Measurements from ENCODE around the gene LRRC31.

DNA sequence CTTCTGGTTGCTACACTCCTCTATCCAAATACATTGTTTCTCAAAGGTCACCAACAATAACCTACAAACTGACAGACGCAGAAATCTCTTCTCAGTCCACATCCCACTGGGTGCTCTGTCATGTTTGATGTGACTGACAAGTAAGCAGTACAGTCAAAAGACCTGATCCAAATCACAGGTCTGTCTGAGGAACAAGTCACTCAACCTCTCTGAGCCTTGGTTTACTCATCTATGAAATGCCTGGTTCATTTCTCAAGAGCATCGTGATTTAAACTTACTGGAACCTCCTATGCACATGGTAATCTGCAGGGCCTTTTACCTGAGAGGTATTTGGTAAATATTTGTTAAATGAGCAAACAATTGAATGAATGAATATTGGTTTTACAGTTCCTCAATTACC is 5.5 kb downstream of the LRRC31 start:
- TF ChIP-seq, protein P1, sequence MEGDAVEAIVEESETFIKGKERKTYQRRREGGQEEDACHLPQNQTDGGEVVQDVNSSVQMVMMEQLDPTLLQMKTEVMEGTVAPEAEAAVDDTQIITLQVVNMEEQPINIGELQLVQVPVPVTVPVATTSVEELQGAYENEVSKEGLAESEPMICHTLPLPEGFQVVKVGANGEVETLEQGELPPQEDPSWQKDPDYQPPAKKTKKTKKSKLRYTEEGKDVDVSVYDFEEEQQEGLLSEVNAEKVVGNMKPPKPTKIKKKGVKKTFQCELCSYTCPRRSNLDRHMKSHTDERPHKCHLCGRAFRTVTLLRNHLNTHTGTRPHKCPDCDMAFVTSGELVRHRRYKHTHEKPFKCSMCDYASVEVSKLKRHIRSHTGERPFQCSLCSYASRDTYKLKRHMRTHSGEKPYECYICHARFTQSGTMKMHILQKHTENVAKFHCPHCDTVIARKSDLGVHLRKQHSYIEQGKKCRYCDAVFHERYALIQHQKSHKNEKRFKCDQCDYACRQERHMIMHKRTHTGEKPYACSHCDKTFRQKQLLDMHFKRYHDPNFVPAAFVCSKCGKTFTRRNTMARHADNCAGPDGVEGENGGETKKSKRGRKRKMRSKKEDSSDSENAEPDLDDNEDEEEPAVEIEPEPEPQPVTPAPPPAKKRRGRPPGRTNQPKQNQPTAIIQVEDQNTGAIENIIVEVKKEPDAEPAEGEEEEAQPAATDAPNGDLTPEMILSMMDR (conservative IDR thresholded peaks at IDR 0.05; ENCODE audit: low read depth, low read length), result no peak
- no peak for TF ChIP-seq EZH2 (IDR thresholded peaks at IDR 0.05; ENCODE audit: borderline replicate concordance, low read depth, low read length, poor library complexity, severe bottlenecking)

Measured in A673 (cell line).